ENCODE data around the gene GLOD4.

DNA sequence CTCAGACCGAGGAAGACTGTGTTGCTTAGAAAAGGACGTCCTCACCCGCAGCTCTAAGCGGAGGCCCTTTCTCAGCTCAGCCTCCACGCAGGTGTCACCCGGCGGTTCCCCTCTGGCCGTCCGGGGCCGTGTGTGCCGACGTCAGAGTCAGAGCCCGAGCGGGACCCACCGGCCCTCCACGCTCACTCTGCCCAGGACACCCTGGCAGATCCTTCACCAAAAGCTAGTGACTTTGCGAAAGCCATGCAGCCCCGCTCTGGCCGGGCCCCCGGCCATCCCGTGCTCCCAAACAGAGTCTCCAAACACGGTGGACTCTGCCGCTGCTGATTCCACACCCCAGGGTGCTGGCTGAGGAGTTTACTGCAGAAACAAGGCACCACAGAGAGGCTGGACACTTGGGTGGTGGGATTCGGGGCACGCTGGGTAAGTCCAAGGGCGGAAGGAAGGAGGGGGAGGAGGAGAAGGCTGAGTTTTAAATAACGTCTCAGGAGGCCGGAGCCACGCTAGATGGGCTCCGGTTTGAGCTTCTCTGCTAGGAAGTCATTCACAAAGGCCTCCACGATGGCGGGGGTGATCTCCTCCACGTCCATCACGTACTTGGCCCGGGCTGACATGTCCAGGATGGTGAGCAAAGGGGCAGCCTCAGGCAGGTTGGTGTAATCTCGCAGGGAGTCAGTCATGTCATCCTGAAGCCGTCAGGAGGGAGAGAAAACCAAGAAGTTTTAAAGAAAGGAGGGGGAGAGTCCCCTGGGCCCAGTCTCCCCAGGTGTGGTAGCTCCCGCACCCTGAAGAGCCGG is 18.6 kb upstream of the GLOD4 start:
- TF ChIP-seq CTCF (conservative IDR thresholded peaks at IDR 0.05; ENCODE audit: low read depth, low read length) = no peak
- TF ChIP-seq MAZ (IDR thresholded peaks at IDR 0.05; ENCODE audit: borderline replicate concordance, low read depth, low read length) = no peak
- no peak for TF ChIP-seq POLR2A (IDR thresholded peaks at IDR 0.05; ENCODE audit: low read depth, low read length)
- no peak for TF ChIP-seq RFX5 (IDR thresholded peaks at IDR 0.05; ENCODE audit: low read depth, low read length)
- TF ChIP-seq BHLHE40 (IDR thresholded peaks at IDR 0.05; ENCODE audit: low read depth, low read length) = no peak
- no peak for TF ChIP-seq RAD21 (IDR thresholded peaks at IDR 0.05; ENCODE audit: low read length)
- no peak for TF ChIP-seq NFE2L2 (IDR thresholded peaks at IDR 0.05; ENCODE audit: low read depth, low read length)
- TF ChIP-seq CHD1 (IDR thresholded peaks at IDR 0.05; ENCODE audit: low read depth, low read length) = no peak
- no peak for TF ChIP-seq CEBPB (IDR thresholded peaks at IDR 0.05; ENCODE audit: low read depth, low read length)

Data from IMR-90 (cell line).